ENCODE data around the gene MLYCD.

The MLYCD gene

DNA sequence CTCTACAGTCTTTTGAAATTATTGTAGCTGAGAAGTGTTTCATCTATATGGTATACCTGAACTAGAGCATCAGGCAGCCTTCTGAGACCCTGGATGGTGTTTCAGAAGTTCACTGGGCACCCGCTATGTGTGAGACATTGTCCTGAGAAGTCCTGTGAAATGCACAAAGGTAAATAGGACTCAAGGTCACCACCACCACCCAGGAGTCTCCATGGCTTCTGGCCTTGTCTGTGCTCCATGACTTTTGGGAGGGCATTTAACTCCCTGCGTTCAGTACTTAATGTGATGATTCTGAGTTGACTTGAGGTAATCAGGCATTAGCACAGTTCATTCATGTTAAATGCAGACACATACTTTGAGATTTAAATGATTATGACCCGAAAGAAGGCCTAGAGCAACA lies 1.1 kb downstream of the MLYCD start:
- DNase-seq, result no peak

- DNase-seq, result no peak
These were observed 1.7 kb downstream of the MLYCD start for GRCh38 chr16:83900571-83900970.

GRCh38 chr16:83901101-83901500 lies 2.2 kb downstream of the MLYCD start:
- no peak for DNase-seq

GRCh38 chr16:83903751-83904150 lies 4.8 kb downstream of the MLYCD start:
- DNase-seq, result no peak

DNA sequence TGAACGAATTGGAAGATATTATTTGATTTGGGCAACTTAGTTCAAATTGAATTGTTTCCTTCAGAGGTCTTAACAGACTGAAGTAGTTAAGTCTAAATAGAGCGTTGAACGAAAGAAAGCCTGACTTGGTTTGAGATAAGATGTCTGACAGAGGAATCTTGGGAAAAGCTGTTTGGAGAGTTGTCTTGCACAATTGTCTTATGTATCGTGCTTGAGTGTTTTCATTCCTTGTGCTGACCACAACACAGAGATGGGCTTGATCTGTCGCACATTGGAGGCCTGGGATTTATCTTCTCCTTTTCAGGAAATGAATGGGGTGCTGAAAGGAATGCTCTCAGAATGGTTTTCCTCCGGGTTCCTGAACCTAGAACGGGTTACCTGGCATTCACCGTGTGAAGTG lies 7.8 kb downstream of the MLYCD start:
- DNase-seq, result no peak

DNA sequence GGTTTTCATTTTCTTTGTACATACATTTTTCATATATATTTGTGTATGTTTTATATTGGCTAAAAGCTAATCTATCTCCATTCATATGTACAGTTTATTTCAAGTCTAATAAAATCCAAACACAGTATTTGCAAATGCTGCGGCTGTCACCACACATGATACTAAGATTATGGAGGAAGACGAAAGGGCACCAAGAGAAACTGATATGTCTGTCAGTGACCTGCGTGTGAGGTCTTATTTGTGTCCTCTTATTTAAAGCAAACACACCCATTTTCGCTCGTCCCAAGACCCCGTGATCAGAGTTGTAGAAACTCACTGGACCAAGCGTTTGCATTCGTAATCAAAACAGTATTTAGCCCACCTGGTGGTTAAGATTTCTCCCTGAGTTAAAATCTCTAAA lies 8.2 kb downstream of the MLYCD start:
- no peak for DNase-seq

DNA sequence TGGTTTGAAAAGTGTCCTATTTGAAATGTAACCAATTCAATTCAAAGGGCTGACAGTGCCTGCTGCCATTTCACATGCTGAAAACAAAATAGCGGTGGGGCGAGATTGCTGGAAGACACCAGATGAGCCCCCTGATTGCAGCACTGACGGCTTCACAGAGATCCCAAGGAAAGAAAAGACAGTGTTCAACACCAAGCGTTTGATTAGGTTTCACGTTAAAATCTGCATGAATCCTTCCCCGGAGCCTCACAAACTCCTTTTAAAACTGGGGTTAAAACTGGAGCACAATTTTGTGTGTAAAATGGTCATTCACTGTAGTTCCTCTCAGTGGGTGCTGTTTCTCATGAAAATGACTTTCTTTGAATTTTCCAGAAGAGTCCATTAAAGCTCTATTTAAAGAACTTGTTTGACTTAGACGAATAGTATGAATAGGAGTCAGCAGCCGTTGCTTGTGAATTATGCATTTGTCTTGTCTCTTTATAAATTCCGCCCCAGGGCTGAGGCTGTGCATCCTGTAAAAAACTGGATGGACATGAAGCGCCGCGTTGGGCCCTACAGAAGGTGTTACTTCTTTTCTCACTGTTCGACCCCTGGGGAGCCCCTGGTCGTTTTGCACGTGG lies 8.8 kb downstream of the MLYCD start:
- no peak for DNase-seq

DNA sequence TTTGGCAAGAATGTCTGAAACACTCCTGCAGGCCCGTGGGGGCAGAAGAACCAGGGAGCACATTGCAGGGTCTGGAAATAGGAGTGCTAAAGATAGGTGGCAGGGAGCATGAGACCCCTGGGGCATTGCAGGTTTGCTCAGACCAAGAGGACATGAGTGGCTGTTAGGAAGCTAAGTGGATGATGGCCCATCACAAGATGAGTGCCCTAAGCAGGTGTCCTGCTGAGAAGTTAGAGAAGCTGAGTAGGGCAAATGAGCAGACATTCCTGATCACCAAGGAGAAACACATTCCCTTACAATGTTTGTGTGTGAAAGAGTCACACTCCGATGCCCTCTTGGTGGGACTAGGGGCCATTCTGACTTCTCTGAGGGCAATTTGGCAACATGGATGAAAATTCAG lies 9.9 kb downstream of the MLYCD start:
- no peak for DNase-seq

DNA sequence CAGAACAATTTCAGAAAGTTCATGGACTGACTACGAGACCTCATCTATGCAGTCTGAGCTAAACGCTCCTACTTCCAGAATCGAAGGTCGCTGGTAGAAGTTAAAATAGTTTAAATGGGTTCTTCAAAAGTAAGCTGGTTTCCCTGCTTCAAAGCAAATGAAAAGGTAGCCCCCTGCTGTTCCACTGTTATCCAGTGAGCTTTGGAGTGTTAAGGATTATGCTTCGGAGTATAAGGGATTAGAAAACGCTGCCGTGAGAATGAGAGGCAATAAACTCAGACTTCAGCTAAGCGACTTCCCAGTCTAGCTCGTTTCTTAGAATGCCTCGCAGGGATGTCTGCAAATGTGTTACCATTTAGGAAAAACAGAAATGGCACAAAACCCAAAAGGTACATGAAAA lies 12.4 kb downstream of the MLYCD start:
- no peak for DNase-seq

GRCh38 chr16:83912519-83913244 lies 13.8 kb downstream of the MLYCD start:
- no peak for DNase-seq

- no peak for DNase-seq
These were observed 14.3 kb downstream of the MLYCD start for GRCh38 chr16:83913245-83913633.

GRCh38 chr16:83914091-83914710 lies 15.3 kb downstream of the MLYCD start:
- no peak for DNase-seq

GRCh38 chr16:83915081-83915480 lies 16.2 kb downstream of the MLYCD start:
- DNase-seq, result no peak

DNA sequence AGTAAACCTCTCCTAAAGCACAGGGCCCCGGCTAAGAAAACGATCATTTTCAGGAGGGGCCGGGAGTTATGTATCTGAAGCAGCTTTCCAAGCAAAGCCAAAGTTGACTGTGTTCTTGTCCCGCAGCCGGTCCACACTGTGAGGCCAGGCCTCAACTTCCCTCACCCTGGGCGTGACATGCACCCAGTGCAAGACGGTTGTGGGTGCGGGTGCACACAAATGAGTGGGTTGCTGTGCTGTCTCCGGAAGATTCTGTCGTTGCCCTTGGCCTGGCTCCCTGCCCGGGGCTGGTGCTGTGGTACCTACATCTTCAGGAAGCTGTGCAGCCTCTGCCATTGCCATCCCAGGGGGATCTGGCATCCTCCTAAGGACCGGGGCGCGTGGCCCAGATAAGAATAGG lies 16.6 kb downstream of the MLYCD start:
- DNase-seq, result no peak

GRCh38 chr16:83917152-83918120 lies 18.5 kb downstream of the MLYCD start:
- no peak for DNase-seq

DNA sequence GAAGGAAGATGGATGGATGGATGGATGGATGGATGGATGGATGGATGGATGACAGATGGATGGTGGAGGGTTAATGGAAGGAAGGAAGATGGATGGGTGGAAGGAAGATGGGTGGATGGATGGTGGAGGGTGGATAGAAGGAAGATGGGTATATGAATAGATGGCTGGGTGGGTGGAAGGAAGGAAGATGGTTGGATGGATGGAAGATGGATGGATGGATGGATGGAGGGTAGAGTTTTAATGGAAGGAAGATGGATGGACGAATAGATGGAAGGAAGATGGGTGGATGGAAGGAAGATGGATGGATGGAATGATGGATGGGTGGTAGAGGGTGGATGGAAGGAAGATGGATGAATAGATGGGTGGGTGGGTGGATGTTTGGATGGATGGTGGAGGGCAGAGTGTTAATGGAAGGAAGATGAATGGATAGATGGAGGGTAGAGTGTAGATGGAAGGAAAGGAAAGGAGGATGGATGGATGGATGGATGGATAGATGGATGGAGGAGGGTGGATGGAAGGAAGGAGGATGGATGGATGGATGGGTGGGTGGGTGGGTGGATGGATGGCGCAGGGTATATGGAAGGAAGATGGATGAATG lies 22.1 kb downstream of the MLYCD start:
- no peak for DNase-seq

DNA sequence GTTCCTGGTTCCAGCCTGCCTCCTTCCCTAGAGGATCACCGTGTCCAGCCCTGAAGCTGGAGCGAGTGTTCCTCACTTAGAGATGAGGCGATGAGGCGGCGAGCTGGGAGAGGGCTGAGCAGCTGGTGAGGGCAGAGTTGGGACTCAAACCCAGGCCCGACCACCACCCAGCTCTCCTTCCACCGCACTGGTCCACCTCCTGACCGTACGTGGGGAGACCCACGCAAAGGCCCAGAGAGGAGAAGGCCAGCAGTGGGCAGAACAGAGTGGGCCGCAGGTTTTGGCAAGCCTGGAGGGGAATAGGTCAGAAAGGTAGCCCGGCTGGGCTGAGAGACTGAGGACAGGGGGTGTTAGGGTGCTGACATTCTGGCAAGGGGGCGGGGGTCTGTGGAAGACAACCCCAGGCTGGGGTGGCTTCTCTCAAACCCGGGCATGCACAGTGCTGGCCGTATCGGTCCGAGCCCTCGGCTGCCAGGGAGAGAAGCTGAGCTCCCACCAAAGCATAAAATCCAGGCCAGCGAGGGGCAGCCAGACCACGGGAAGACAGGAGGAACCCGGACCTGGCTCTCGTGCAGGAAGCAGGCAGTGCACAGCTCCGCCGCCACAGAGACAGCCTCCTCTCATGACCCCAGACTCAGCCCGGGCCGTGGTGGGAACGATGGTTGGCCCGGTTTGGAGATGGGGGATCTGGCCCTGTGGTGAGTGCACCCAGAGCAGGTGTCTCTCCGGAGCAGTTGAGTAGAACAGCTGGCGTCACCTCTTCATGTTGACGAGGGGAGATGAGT lies 24.9 kb downstream of the MLYCD start:
- DNase-seq, result no peak

DNA sequence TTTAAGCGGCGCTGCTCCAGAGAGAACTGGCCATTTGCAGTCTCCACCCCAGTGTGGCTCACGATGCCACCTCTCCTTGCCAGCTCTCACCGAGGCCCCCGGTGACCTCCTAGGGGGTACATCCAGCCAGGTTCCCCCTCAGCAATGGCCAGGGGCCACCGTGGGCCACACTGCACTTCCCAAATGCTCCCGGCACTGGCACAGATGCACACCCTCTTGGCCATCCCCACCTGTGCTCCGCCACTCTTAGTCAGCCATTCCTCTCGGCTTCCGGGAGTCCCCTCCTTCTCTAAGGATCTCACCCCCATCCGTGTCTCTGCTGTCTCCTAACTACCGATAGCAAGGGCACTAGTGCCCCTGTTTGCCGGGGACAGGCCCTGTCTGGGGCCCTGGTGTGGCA lies 25.8 kb downstream of the MLYCD start:
- DNase-seq, result no peak

DNA sequence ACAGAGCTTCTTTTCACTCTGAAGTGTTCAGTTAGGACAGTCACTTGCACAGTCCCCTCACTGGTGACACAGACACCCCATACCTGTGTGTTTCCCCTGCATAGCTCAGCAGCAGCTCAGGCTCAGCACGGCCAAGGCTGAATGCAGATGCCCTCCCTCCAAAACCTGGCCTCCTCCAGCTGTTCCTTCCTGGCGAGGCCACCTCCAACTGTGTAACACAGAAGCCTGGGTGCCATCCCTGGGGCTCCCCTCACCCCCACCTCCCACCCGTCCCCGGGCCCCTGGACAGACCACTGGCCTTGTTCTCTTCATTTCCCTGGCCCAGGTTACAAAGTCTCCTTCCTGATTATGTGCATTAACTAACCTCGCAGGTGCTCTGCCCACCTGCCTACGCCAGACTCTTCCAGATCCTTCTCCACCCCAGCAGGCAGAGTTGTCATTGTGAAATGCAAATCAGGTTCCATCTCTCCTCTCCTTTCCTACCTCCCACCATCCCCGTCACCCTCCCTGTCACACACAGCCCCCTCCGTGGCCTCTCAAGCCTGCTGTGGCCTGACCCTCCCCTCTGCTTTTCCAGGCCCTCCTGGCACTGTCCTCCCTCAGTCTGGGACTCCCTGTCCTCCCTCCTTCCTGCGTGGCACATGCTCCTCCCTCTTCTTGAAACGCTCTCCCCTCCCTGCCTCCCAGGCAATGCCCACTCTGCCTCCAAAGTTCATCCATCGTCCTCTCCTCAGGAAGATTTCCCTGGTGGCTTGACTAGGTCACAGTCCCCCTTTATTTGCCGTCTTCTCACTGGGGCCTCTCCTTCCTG lies 26.4 kb downstream of the MLYCD start:
- no peak for DNase-seq

- no peak for DNase-seq
These were observed 27.2 kb downstream of the MLYCD start for GRCh38 chr16:83925957-83926725.

Measured in 8988T (cell line).